Panc1 (cell line): ENCODE data around the gene SLU7. TPM values are rescaled to one million over a fixed set of nuclear protein-coding genes. Genes with fewer than 3 reads are reported as not detected.

Experiments
- ATAC-seq: fragments of 200-7000 bp; cut with Tn5 transposase; 2 replicates; pipeline ENCODE4 v1.9.1; 2020; ENCODE audit warnings: mild to moderate bottlenecking, moderate library complexity
- BruUV-seq: library from RNA; stranded (reverse); fragments of 400-500 nt; replicated peaks from 2 replicates; lab custom pipeline; 2021; lab: Mats Ljungman, UMichigan
- CTCF ChIA-PET: fragments of 300-600 bp; sonication (Branson Sonifier 250); formaldehyde crosslinking; loops from one replicate; lab custom pipeline; 2022; ENCODE audit warnings: antibody characterized with exemption; lab: Charles Lee
- POLR2A ChIA-PET: fragments of 300-600 bp; sonication (Branson Sonifier 250); formaldehyde crosslinking; loops from one replicate; lab custom pipeline; 2022; ENCODE audit warnings: antibody characterized with exemption; lab: Charles Lee
- DNase-seq: peaks from one replicate; pipeline ENCODE4 v3.0.0-alpha.2; 2010; ENCODE audit warnings: low read depth, low spot score
- H3K27ac ChIP-seq: 2 replicates; pipeline ENCODE4 v1.5.1; 2011; ENCODE audit warnings: mild to moderate bottlenecking, low read length, inconsistent platforms
- H3K27me3 ChIP-seq: fragments of 200-500 bp; sonication (Bioruptor generic); 2 replicates; pipeline ENCODE4 v1.6.0; 2014; ENCODE audit warnings: low read length, inconsistent platforms; ENCODE audit not compliant: control insufficient read depth, insufficient read depth
- H3K36me3 ChIP-seq: fragments of 200-500 bp; sonication (Bioruptor generic); 2 replicates; pipeline ENCODE4 v1.5.1; 2014; ENCODE audit warnings: inconsistent platforms, mild to moderate bottlenecking, low read length, moderate library complexity; ENCODE audit not compliant: control insufficient read depth, insufficient read depth
- H3K4me1 ChIP-seq: 2 replicates; pipeline ENCODE4 v1.5.1; 2011; ENCODE audit warnings: inconsistent platforms, mild to moderate bottlenecking, low read length, moderate library complexity; ENCODE audit not compliant: control insufficient read depth, insufficient read depth
- H3K4me3 ChIP-seq, 2 experiments: 2 replicates each; pipeline ENCODE4 v1.5.1; 2011 to 2012; ENCODE audit warnings: low read depth in 2 of 2, low read length in 2 of 2, mild to moderate bottlenecking in 2 of 2, inconsistent platforms in 1 of 2, moderate library complexity in 1 of 2
- H3K9me3 ChIP-seq: fragments of 200-500 bp; sonication (Bioruptor generic); 2 replicates; pipeline ENCODE4 v1.5.1; 2014; ENCODE audit warnings: low read depth, mild to moderate bottlenecking, inconsistent platforms, low read length, moderate library complexity; ENCODE audit not compliant: control insufficient read depth, insufficient read depth
- CTCF ChIP-seq: fragments of 450-650 bp; IDR thresholded peaks from 2 replicates; pipeline ENCODE4 v1.5.1; 2017; ENCODE audit warnings: mild to moderate bottlenecking
- POLR2AphosphoS5 ChIP-seq: IDR thresholded peaks from 2 replicates; pipeline ENCODE4 v1.6.1; 2012; ENCODE audit warnings: mild to moderate bottlenecking, low read depth, low read length, moderate library complexity
- REST ChIP-seq, 2 experiments: IDR thresholded peaks; 2 replicates each; pipeline ENCODE4 v1.6.1; 2011 to 2012; ENCODE audit warnings: low read depth in 2 of 2, control low read depth in 1 of 2, low read length in 1 of 2, mild to moderate bottlenecking in 1 of 2, moderate library complexity in 1 of 2; ENCODE audit not compliant: insufficient read depth in 1 of 2
- SIN3A ChIP-seq: IDR thresholded peaks from 2 replicates; pipeline ENCODE4 v1.6.1; 2012; ENCODE audit warnings: low read depth, mild to moderate bottlenecking, low read length, moderate library complexity, borderline replicate concordance; ENCODE audit not compliant: insufficient read depth
- TCF7L2 ChIP-seq: IDR thresholded peaks from 2 replicates; pipeline ENCODE4 v1.6.1; 2011; ENCODE audit warnings: mild to moderate bottlenecking, low read depth, low read length, inconsistent platforms
- in situ Hi-C: cut with HindIII; loops from 2 replicates; pipeline ENCODE4 v1.10.0; 2016; ENCODE audit warnings: low sequenced_read_pairs, low pct_unique_long_range_greater_than_20kb
- intact Hi-C: fragments of 100-400 bp; cut with micrococcal nuclease; formaldehyde crosslinking; loops from one replicate; pipeline ENCODE4 v1.10.0; 2022; ENCODE audit not compliant: unreplicated experiment
- total RNA-seq: library from RNA; stranded (reverse); gene quantifications from one replicate; pipeline ENCODE4 v1.2.1, GENCODE V29; 2021; ENCODE audit not compliant: unreplicated experiment

SLU7 gene
- total RNA-seq, 1 experiment from 2014 or later, result 45.7 TPM

- POLR2A ChIA-PET, result no interaction called here
- H3K36me3 ChIP-seq, result peaks cover 6% of the 10 kb centered on the region
- H3K27me3 ChIP-seq, result no peaks in the 10 kb centered on the region
- H3K4me1 ChIP-seq, result no peaks in the 10 kb centered on the region
- no peak overlapping the region for H3K27ac ChIP-seq
- intact Hi-C loops, result no loop called here
- no peak overlapping the region for H3K4me3 ChIP-seq
- CTCF ChIA-PET, result no interaction called here
- no peak for ATAC-seq
- no peak for DNase-seq
- TF ChIP-seq REST (IDR thresholded peaks at IDR 0.05; ENCODE audit: insufficient read depth in 1 of 2, low read depth in 2 of 2, low read length in 1 of 2) (no peak), POLR2AphosphoS5 (no peak), CTCF (no peak), TCF7L2 (no peak), SIN3A (no peak)
- in situ Hi-C loops, result no loop called here
- H3K9me3 ChIP-seq, result no peaks in the 10 kb centered on the region
- BruUV-seq, result no TSS peak
Observed at GRCh38 chr5:160432787-160433186, 13.9 kb upstream of the SLU7 start.

- Histone ChIP-seq H3K36me3 (peaks cover 12% of the 10 kb centered on the region), H3K9me3 (no peaks in the 10 kb centered on the region), H3K27me3 (no peaks in the 10 kb centered on the region), H3K4me3 (no peak overlapping the region), H3K27ac (no peak overlapping the region), H3K4me1 (no peaks in the 10 kb centered on the region)
- no TSS peak for BruUV-seq
- ATAC-seq (no peak), DNase-seq (no peak)
- TF ChIP-seq CTCF (no peak), POLR2AphosphoS5 (no peak), REST (IDR thresholded peaks at IDR 0.05; ENCODE audit: insufficient read depth in 1 of 2, low read depth in 2 of 2, low read length in 1 of 2) (no peak), SIN3A (no peak), TCF7L2 (no peak)
- ChIA-PET POLR2A (no interaction called here), CTCF (no interaction called here)
- intact Hi-C loops (no loop called here), in situ Hi-C loops (no loop called here)
Observed at GRCh38 chr5:160432196-160432595, 13.3 kb upstream of the SLU7 start.
